WTC11 (cell line): ENCODE results near the gene KIAA1671.

Experiments used
- ATF1 ChIP-seq: sonication (generic); formaldehyde crosslinking; IDR thresholded peaks from 2 replicates; pipeline ENCODE4 v1.8.1; 2023; ENCODE audit warnings: mild to moderate bottlenecking, moderate library complexity, missing genetic modification reagents
- ATF6 ChIP-seq: sonication (generic); formaldehyde crosslinking; IDR thresholded peaks from 2 replicates; pipeline ENCODE4 v1.8.1; 2023; ENCODE audit warnings: mild to moderate bottlenecking, missing genetic modification reagents
- E2F1 ChIP-seq: sonication (generic); formaldehyde crosslinking; IDR thresholded peaks from 2 replicates; pipeline ENCODE4 v1.8.0; 2022; ENCODE audit warnings: mild to moderate bottlenecking, missing genetic modification reagents
- SP1 ChIP-seq: sonication (generic); formaldehyde crosslinking; conservative IDR thresholded peaks from 2 replicates; pipeline ENCODE4 v1.8.1; 2022; ENCODE audit warnings: missing genetic modification reagents
- USF1 ChIP-seq: sonication (generic); formaldehyde crosslinking; IDR thresholded peaks from 2 replicates; pipeline ENCODE4 v1.8.0; 2022; ENCODE audit warnings: mild to moderate bottlenecking, missing genetic modification reagents
- ZBTB43 ChIP-seq: sonication (generic); formaldehyde crosslinking; IDR thresholded peaks from 2 replicates; pipeline ENCODE4 v1.8.1; 2023; ENCODE audit warnings: mild to moderate bottlenecking, missing genetic modification reagents
- ZNF263 ChIP-seq: sonication (generic); formaldehyde crosslinking; IDR thresholded peaks from 2 replicates; pipeline ENCODE4 v1.8.1; 2022; ENCODE audit warnings: low read depth, mild to moderate bottlenecking, moderate library complexity, missing genetic modification reagents
- ZNF396 ChIP-seq: fragments of 250-450 bp; sonication (Bioruptor Pico); IDR thresholded peaks from 2 replicates; pipeline ENCODE4 v1.8.0; 2021; ENCODE audit warnings: mild to moderate bottlenecking, moderate library complexity, borderline replicate concordance
- TF ChIP-seq, protein P1 (sequence below): sonication (generic); formaldehyde crosslinking; IDR thresholded peaks from 2 replicates; pipeline ENCODE4 v1.8.0; 2022; ENCODE audit warnings: mild to moderate bottlenecking, missing genetic modification reagents
- TF ChIP-seq, protein P2 (sequence below): fragments of 200-600 bp; IDR thresholded peaks from 2 replicates; pipeline ENCODE4 v1.8.0; 2022; ENCODE audit warnings: antibody characterized with exemption
- TF ChIP-seq, protein P3 (sequence below): fragments of 250-450 bp; sonication (Bioruptor Pico); IDR thresholded peaks from 2 replicates; pipeline ENCODE4 v1.8.0; 2021; ENCODE audit warnings: mild to moderate bottlenecking

DNA sequence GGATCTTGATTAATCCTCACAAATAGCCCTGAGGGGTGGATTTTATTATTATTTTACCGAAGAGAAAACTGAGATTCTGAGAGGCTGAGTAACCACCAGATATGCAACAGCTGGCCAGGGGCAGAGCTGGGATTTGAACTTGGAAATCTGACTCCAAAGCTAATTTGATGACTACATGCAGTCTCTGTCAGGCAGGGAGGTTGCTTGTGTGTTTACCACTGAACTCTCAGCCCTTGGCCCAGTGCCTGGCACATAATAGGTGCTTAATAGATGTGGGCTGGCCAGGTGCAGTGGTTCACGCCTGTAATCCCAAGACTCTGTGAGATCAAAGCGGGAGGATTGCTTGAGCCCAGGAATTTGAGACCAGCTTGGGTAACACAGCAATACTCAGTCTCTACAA, 125.4 kb downstream of the KIAA1671 start:
- TF ChIP-seq, protein P1, sequence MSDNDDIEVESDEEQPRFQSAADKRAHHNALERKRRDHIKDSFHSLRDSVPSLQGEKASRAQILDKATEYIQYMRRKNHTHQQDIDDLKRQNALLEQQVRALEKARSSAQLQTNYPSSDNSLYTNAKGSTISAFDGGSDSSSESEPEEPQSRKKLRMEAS, result no peak
- TF ChIP-seq, protein P2, sequence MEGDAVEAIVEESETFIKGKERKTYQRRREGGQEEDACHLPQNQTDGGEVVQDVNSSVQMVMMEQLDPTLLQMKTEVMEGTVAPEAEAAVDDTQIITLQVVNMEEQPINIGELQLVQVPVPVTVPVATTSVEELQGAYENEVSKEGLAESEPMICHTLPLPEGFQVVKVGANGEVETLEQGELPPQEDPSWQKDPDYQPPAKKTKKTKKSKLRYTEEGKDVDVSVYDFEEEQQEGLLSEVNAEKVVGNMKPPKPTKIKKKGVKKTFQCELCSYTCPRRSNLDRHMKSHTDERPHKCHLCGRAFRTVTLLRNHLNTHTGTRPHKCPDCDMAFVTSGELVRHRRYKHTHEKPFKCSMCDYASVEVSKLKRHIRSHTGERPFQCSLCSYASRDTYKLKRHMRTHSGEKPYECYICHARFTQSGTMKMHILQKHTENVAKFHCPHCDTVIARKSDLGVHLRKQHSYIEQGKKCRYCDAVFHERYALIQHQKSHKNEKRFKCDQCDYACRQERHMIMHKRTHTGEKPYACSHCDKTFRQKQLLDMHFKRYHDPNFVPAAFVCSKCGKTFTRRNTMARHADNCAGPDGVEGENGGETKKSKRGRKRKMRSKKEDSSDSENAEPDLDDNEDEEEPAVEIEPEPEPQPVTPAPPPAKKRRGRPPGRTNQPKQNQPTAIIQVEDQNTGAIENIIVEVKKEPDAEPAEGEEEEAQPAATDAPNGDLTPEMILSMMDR, result no peak
- TF ChIP-seq ATF6 (CRISPR knock-in tag), result no peak
- no peak for TF ChIP-seq ZNF396
- TF ChIP-seq USF1 (CRISPR knock-in tag), result no peak
- no peak for TF ChIP-seq ATF1 (CRISPR knock-in tag)
- no peak for TF ChIP-seq ZNF263
- TF ChIP-seq, protein P3, sequence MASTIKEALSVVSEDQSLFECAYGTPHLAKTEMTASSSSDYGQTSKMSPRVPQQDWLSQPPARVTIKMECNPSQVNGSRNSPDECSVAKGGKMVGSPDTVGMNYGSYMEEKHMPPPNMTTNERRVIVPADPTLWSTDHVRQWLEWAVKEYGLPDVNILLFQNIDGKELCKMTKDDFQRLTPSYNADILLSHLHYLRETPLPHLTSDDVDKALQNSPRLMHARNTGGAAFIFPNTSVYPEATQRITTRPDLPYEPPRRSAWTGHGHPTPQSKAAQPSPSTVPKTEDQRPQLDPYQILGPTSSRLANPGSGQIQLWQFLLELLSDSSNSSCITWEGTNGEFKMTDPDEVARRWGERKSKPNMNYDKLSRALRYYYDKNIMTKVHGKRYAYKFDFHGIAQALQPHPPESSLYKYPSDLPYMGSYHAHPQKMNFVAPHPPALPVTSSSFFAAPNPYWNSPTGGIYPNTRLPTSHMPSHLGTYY (CRISPR knock-in tag), result no peak
- TF ChIP-seq ZBTB43 (CRISPR knock-in tag), result no peak
- no peak for TF ChIP-seq E2F1 (CRISPR knock-in tag)
- TF ChIP-seq SP1 (CRISPR knock-in tag), result no peak
